ENCODE measurements around the gene TMEM259. TPM values are rescaled to one million over a fixed set of nuclear protein-coding genes. Genes with fewer than 3 reads are reported as not detected.
A peak's percentile ranks its signal among the peaks of the same experiment; 100 is the strongest.

Gene TMEM259
- total and polyA plus RNA-seq, 2 of the 13 experiments (the other 11 are each of a cell fraction or from before 2014, with no cell fraction given) = 64.7 to 164 TPM

GRCh38 chr19:1064661-1065605 lies 44.0 kb upstream of the TMEM259 start (continued):
- TF ChIP-seq GRHL1 (CRISPR knock-in tag; conservative IDR thresholded peaks at IDR 0.05) (no peak), ZNF609 (CRISPR knock-in tag; IDR thresholded peaks at IDR 0.05; ENCODE audit: borderline replicate concordance) (no peak), PAF1 (CRISPR knock-in tag; IDR thresholded peaks at IDR 0.05) (no peak), AKAP8 (CRISPR knock-in tag; IDR thresholded peaks at IDR 0.05) (no peak), NFYB (CRISPR knock-in tag; IDR thresholded peaks at IDR 0.05) (no peak; the same call in 1 of the 2 replicates), AGO1 (IDR thresholded peaks at IDR 0.05; ENCODE audit: low read depth, low read length, poor library complexity, severe bottlenecking) (peak; percentile 91), KDM1A (CRISPR knock-in tag; IDR thresholded peaks at IDR 0.05) (no peak), ZNF256 (CRISPR knock-in tag; conservative IDR thresholded peaks at IDR 0.05) (no peak), ZSCAN31 (CRISPR knock-in tag; IDR thresholded peaks at IDR 0.05; ENCODE audit: low read depth) (peak; percentile 70), ZNF598 (CRISPR knock-in tag; IDR thresholded peaks at IDR 0.05; ENCODE audit: borderline replicate concordance) (no peak), ZNF788 (CRISPR knock-in tag; IDR thresholded peaks at IDR 0.05; ENCODE audit: borderline replicate concordance) (no peak), NR2F2 (IDR thresholded peaks at IDR 0.05; ENCODE audit: borderline replicate concordance, low read depth) (0 out of 2 replicates have a peak, but pooled peaks have one; percentile 10), MIXL1 (CRISPR knock-in tag; IDR thresholded peaks at IDR 0.05) (no peak), CCDC6 (CRISPR knock-in tag; IDR thresholded peaks at IDR 0.05) (no peak), SOX6 (IDR thresholded peaks at IDR 0.05) (no peak), SOX6 (CRISPR knock-in tag; IDR thresholded peaks at IDR 0.05) (no peak; the same call in 1 of the 2 replicates), PAWR (CRISPR knock-in tag; IDR thresholded peaks at IDR 0.05; ENCODE audit: borderline replicate concordance) (no peak), MAF1 (CRISPR knock-in tag; IDR thresholded peaks at IDR 0.05; ENCODE audit: borderline replicate concordance) (no peak)
- TF ChIP-seq, protein P1, sequence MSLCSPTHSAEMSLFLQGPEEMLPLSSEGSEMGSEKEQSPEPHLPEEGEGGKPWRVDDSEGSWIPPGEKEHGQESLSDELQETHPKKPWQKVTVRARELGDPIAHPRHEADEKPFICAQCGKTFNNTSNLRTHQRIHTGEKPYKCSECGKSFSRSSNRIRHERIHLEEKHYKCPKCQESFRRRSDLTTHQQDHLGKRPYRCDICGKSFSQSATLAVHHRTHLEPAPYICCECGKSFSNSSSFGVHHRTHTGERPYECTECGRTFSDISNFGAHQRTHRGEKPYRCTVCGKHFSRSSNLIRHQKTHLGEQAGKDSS (CRISPR knock-in tag; IDR thresholded peaks at IDR 0.05; ENCODE audit: borderline replicate concordance, low read depth) = peak; percentile 76; the same call in 1 of the 2 replicates
- TF ChIP-seq, protein P2, sequence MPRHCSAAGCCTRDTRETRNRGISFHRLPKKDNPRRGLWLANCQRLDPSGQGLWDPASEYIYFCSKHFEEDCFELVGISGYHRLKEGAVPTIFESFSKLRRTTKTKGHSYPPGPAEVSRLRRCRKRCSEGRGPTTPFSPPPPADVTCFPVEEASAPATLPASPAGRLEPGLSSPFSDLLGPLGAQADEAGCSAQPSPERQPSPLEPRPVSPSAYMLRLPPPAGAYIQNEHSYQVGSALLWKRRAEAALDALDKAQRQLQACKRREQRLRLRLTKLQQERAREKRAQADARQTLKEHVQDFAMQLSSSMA (CRISPR knock-in tag; IDR thresholded peaks at IDR 0.05) = peak; percentile 6; the same call in 1 of the 2 replicates

Measured in HepG2 (cell line).